ENCODE data around the gene GLRX5.

The GLRX5 gene

GRCh38 chr14:95536671-95537070 is 1.8 kb downstream of the GLRX5 start:
- no peak for DNase-seq

- no peak for DNase-seq
Observed at GRCh38 chr14:95537298-95538089, 2.6 kb downstream of the GLRX5 start.

- DNase-seq: no peak
Observed at GRCh38 chr14:95538801-95539509, 4.1 kb downstream of the GLRX5 start.

- DNase-seq: no peak
Observed at GRCh38 chr14:95540236-95540855, 5.5 kb downstream of the GLRX5 start.

- DNase-seq: no peak
Observed at GRCh38 chr14:95541346-95541745, 6.5 kb downstream of the GLRX5 start.

GRCh38 chr14:95541932-95542930 is 7.4 kb downstream of the GLRX5 start:
- no peak for DNase-seq

GRCh38 chr14:95543021-95543420 is 8.2 kb downstream of the GLRX5 start:
- no peak for DNase-seq

- DNase-seq: no peak
Observed at GRCh38 chr14:95544588-95544987, 9.7 kb downstream of the GLRX5 start.

- DNase-seq: no peak
Observed at GRCh38 chr14:95545515-95546168, 10.8 kb downstream of the GLRX5 start.

- no peak for DNase-seq
Observed at GRCh38 chr14:95547272-95547625, 12.4 kb downstream of the GLRX5 start.

- DNase-seq: no peak
Observed at GRCh38 chr14:95547626-95548327, 12.9 kb downstream of the GLRX5 start.

- DNase-seq: no peak
Observed at GRCh38 chr14:95548328-95548929, 13.6 kb downstream of the GLRX5 start.

- DNase-seq: no peak
Observed at GRCh38 chr14:95549656-95550585, 15.1 kb downstream of the GLRX5 start.

- no peak for DNase-seq
Observed at GRCh38 chr14:95551435-95551834, 16.6 kb downstream of the GLRX5 start.

GRCh38 chr14:95553141-95553540 is 18.3 kb downstream of the GLRX5 start:
- no peak for DNase-seq

- no peak for DNase-seq
Observed at GRCh38 chr14:95555053-95555452, 20.2 kb downstream of the GLRX5 start.

- DNase-seq: no peak
Observed at GRCh38 chr14:95557291-95557690, 22.4 kb downstream of the GLRX5 start.

- no peak for DNase-seq
Observed at GRCh38 chr14:95557832-95558231, 23.0 kb downstream of the GLRX5 start.

- DNase-seq: no peak
Observed at GRCh38 chr14:95559203-95559602, 24.4 kb downstream of the GLRX5 start.

GRCh38 chr14:95561001-95561412 is 26.2 kb downstream of the GLRX5 start:
- DNase-seq: peak; percentile 92 to 93

Data from NCI-H2081 (cell line).